NB4 (cell line): Measurements from ENCODE around the gene KLRF2.

Experiments used
- CTCF ChIP-seq: IDR thresholded peaks from one replicate; pipeline ENCODE4 v1.5.1; 2012; ENCODE audit warnings: low read depth, low read length
- POLR2A ChIP-seq: IDR thresholded peaks from 2 replicates; pipeline ENCODE4 v1.6.1; 2011; ENCODE audit warnings: mild to moderate bottlenecking; ENCODE audit not compliant: insufficient read length; ENCODE audit errors: extremely low read depth

GRCh38 chr12:9856151-9856550 is 25.1 kb upstream of the KLRF2 start:
- TF ChIP-seq POLR2A (no peak), CTCF (no peak)
